NCI-H146 treated with DMSO at 0.1 percent for 48 hours (cell line): ENCODE results near the gene MESP2.
"Not testable (repeated sequence)": the region's sequence is repeated elsewhere in the genome, so short reads cannot be mapped to it uniquely, and the experiment has no call there.

Experiments
- DNase-seq: peaks from one replicate; lab custom pipeline; 2025; ENCODE audit not compliant: unreplicated experiment; lab: John Stamatoyannopoulos, UW

Gene MESP2

GRCh38 chr15:89780601-89781000, 4.5 kb downstream of the MESP2 start:
- DNase-seq, result no peak

- no peak for DNase-seq
These were observed 4.9 kb downstream of the MESP2 start for GRCh38 chr15:89781055-89781454.

- DNase-seq, result no peak
These were observed 5.9 kb downstream of the MESP2 start for GRCh38 chr15:89781891-89782618.

- DNase-seq, result not testable (repeated sequence)
These were observed 6.5 kb downstream of the MESP2 start for GRCh38 chr15:89782619-89782950.

GRCh38 chr15:89783111-89783860, 7.2 kb downstream of the MESP2 start:
- DNase-seq, result no peak

GRCh38 chr15:89783861-89784685, 7.9 kb downstream of the MESP2 start:
- no peak for DNase-seq

GRCh38 chr15:89784686-89784960, 8.5 kb downstream of the MESP2 start:
- no peak for DNase-seq

GRCh38 chr15:89785064-89785773, 9.1 kb downstream of the MESP2 start:
- DNase-seq, result no peak

- DNase-seq, result no peak
These were observed 9.6 kb downstream of the MESP2 start for GRCh38 chr15:89785774-89786140.

GRCh38 chr15:89787944-89788343, 11.8 kb downstream of the MESP2 start:
- DNase-seq, result no peak

GRCh38 chr15:89788585-89788984, 12.5 kb downstream of the MESP2 start:
- DNase-seq, result not testable (repeated sequence)

- no peak for DNase-seq
These were observed 14.1 kb downstream of the MESP2 start for GRCh38 chr15:89790206-89790605.

GRCh38 chr15:89790661-89791060, 14.5 kb downstream of the MESP2 start:
- DNase-seq, result no peak

- DNase-seq, result no peak
These were observed 16.1 kb downstream of the MESP2 start for GRCh38 chr15:89792106-89792805.

- DNase-seq, result no peak
These were observed 18.6 kb downstream of the MESP2 start for GRCh38 chr15:89794627-89795241.

- DNase-seq, result no peak
These were observed 19.9 kb downstream of the MESP2 start for GRCh38 chr15:89795996-89796395.

- no peak for DNase-seq
These were observed 21.6 kb downstream of the MESP2 start for GRCh38 chr15:89797678-89798201.

- DNase-seq, result no peak
These were observed 23.1 kb downstream of the MESP2 start for GRCh38 chr15:89799011-89799911.

- DNase-seq, result no peak
These were observed 23.9 kb downstream of the MESP2 start for GRCh38 chr15:89799918-89800498.
